Brain pericyte (primary cell): ENCODE measurements around the gene NECTIN1.

Experiments used
- DNase-seq: peaks from one replicate; pipeline ENCODE4 v3.0.0-alpha.2; 2012; ENCODE audit warnings: low read depth, low spot score

Gene NECTIN1, protein sequence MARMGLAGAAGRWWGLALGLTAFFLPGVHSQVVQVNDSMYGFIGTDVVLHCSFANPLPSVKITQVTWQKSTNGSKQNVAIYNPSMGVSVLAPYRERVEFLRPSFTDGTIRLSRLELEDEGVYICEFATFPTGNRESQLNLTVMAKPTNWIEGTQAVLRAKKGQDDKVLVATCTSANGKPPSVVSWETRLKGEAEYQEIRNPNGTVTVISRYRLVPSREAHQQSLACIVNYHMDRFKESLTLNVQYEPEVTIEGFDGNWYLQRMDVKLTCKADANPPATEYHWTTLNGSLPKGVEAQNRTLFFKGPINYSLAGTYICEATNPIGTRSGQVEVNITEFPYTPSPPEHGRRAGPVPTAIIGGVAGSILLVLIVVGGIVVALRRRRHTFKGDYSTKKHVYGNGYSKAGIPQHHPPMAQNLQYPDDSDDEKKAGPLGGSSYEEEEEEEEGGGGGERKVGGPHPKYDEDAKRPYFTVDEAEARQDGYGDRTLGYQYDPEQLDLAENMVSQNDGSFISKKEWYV

DNA sequence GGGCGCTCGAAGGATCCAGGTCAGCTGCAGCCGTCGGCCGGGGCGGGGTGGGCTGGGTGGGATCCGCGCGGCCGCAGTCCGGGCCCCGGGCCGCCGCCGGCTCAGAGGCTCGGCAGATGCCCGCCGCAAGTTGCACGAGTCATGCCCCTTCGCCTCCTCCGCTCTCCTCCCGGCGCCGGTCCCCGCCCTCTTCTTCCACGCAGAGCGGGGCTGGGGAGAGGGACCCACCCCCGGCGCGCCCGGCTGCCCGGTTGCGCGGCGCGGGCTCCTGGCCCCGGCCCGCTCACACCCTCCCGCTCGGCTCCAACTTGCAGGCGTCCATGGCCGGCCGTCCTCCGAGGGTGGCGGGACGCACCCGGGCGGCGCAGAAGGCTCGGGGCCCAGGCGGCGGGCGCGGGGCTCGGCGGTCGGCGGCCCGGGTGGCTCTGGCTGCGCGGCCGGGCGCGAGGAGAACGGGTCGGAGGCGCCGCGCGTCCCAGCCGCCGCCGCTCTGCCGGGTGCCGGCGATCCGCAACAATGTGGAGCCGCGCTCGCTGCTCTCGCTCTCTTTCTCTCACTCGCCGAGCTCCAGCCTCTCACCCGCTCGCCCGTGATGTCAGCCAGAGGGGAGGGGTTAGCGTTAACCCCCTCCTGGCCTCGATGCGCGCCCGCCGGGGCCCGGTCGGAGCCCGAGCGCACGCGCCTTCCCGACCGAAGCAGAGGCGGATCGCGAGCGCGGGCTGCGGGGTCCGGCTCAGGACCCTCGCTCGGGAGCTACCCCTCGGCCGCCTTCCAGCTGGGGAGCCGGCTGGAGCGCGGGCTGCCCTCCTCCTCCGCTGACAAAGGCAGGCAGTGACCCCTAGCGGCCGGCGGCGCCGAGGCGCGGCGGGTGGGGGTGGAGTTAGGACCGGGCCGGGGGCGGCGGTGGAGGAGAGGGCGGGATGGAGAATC lies at the start of gene NECTIN1:
NECTIN1 (minus strand) TSS at position 550 of the 930 bp plus-strand sequence. CDS start 647 bp downstream, outside the sequence.
- DNase-seq = peak; percentile 62

DNA sequence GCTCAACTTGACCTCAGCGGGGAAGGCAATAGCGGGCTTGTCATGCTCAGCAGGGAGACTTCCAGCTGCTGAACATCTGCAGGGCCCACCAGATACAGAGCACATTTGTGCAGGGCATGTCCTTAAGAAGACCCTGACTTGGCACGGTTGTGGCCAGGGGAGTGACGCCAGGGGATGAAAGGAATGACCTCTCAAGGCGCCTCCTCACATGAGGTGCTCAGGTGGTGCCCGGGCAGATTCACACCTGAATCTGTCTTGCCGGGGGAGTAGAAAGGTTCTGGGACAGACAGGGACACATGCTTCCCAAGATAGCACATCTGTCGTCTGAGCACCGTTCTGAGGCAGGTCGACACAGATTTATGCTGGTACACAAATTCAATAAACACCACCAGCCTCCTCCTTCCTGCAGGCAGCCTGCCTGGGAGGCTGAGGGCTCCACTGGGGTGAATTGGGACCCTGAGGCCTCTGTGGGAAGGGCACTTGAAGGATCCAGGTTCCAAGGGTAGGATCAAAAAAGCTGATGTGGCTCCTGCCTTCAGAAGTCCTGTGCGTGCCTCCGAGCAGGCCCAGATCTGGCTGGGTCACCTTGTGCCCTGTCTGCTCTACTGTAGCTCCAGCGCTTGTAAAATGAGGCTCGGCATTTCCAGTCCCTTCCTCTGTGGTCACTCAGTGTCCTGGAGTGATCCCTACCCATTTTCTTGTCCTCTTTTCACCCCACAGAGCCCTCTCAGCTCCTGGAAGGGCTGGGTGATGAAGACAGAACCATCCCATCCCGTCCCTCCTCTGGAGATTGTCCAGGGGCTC lies 49.6 kb upstream of the NECTIN1 start:
- DNase-seq = no peak

DNA sequence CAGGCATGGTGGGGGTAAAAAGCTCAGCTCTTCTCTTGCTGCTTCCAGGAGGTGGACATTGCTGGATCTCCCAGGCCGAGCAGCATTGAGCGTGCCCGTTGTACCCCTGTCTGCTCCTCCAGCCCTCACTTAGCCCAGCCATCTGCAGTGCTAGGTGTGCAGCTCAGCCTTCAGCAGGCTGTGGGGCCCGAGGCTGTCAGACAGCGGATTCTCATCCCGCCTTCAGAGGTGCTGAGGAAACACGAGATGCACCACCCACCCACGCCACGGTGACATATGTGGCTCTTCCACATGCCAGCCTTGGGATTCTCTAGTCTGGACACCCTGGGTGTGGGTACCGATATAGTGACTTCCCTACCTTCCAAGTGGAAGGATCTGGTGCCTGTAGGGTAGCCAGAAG lies 48.9 kb upstream of the NECTIN1 start:
- no peak for DNase-seq

DNA sequence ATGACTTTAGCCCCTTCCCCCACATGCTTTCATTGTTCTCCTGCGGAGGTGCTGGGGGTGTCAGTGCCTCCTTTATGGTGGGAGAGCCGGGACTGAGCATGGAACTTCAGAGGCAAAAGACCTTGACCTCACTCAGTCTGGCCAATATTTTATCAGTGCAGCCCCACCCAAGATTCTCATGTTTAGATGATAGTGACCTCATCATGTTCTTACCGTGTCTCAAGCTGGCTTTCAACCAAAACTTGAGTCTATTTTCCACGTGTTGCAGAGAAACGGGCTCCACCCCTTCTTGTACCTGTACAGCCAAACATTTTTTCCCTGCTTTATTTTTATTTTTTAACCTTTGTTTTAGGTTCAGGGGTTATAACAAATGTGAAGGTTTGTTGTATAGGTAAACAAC lies 47.7 kb upstream of the NECTIN1 start:
- no peak for DNase-seq

DNA sequence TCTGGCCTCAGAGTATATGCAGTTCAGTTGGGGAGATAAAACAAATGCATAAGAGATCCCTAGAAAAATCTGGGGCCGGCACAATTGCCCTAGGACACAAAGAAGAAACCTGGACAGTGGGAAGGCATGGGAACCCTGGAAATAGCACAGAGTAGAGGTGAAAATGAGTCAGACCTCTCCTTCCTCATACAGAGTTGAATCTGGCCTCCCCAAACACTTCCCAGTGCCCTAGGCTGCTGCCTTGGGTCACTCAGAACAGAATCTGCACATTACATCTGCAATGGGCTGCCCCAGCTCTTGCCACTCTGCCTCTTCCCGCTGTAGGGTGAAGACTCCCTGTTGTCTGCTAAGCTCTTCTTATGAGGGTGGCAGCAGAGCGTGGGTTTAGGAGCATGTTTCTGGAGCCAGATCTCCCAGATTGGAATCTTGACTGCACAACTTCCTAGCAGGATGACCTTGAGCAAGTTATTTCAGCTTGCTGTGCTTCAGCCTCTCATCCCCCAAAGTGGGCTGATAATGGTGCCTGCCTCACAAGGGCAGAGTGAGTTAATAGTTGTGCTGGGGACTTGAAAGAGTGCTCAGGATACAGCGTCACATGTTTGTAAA lies 47.1 kb upstream of the NECTIN1 start:
- DNase-seq = no peak

DNA sequence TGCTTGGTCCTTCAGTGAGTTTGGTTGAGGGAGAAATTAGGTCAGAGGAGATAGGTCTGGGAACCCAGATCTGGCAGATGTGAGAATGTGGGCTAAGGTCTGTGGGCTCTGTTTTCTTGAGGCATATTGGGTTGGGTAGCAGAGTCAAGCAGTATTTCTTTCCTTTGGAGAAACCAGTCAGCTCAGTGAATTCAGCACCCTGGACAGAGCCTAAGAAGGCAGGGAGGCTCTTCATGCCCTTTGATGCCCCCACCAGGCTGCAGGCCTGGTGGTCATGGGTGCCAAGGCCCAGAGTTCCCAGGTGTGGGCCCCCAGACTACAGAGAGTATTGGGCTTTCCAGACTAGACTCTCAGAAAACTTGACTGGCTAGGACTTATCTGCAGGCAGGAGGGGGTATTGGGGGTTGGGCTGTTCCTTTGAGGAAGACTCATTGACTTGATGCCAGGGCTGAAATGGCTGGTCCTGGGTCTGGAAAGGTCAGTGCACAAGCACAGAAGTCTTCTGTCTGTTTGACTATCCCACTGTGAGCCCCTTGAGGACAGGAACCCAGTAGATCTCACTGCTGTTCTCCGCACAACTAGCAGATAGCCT lies 45.3 kb upstream of the NECTIN1 start:
- no peak for DNase-seq

DNA sequence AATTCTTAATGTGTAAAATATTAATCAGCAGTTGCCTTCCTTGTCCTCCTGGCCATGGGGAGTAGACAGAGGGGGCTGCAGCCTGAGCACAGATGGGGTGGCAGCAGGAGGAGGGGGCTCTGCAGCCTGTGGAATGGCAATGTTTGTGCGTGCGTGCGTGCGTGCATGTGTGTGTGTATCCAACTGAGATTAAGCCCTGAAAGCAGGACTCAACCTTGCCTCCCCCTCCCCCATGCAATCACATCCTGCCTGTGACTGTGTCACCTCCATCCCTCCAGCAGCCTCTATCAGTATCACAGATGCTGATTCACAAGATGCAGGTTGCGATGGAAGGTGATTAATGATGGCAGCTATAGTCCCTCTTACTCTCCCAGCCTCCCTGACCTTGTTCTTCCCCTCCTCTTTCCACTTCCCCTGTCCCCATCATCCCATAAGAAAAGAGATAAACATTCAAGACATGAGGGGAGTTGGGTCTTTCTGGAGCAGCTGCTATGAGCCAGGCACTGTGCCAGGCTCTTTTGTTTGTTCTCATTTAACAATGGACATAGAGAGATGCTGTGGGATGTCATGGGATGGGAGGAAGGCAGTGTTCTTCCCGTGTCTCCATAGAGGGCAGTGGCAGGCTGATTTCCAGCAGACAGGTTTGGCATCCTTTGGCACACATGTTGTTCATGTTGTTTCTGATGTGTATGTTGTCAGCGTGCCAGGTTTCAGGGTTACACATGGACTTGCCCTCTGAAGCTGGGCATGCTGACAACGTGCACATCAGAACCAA lies 43.8 kb upstream of the NECTIN1 start:
- no peak for DNase-seq

DNA sequence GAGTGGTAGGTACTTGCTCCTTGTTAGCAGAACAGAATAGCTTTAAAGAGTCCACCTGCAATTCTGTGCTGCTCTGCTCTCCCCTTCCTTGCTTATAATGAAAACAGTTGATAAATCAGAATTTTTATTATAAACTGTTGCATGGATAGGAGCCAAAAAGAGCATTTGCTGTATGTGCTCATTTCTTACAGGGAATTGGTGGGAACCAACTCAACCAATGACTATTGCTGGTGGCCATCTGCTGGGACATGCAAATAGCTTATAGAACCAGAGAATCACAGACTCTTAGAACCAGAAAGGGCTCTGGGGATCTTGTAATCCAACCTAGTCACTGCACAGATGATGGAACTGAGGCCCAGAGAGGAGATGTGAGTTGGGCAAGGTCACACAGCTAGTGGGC lies 43.1 kb upstream of the NECTIN1 start:
- DNase-seq = no peak

DNA sequence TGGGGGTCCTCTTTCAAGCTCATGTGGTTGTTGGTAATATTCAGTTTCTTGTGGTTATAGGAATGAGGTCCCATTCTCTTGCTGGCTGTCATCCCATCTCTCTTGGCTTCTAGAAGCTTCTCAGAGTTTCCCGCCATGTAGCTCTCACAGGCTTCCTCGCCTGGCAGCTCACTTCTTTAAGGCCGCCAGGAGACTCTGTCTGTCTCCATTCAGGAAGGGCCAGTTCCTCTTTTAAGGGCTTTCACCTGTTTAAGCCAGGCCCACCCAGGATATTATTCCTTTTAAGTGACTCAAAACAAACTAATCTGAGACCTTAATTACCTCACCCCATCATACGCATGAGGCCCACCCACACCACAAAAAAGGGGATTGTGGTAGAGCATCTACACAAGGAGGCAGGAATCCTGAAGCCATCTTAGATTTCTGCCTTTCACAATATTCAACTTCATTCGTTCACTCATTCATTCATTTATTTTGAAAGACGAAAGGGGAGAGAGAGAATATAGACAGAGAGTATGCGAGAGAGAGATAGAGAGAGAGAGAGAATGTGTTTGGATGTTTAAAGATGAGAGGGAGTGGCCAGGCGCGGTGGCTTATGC lies 42.3 kb upstream of the NECTIN1 start:
- DNase-seq = no peak

DNA sequence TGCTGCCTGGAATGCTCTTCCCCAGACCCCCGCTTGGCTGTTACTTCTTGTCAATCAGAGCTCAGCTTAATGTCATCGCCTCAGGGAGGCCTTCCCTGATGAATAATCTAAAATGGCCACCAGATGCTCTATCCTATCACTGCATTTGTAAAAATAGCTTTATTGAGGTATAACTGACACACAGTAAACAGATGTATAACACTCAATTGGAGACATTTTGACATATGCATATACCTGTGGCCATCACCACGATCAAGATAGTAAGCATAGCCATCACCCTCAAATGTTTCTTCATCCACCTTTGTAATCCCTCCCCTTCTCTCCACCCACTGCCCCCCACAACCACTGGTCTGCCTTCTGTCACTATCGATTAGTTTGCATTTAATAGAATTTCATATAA lies 36.6 kb upstream of the NECTIN1 start:
- no peak for DNase-seq

DNA sequence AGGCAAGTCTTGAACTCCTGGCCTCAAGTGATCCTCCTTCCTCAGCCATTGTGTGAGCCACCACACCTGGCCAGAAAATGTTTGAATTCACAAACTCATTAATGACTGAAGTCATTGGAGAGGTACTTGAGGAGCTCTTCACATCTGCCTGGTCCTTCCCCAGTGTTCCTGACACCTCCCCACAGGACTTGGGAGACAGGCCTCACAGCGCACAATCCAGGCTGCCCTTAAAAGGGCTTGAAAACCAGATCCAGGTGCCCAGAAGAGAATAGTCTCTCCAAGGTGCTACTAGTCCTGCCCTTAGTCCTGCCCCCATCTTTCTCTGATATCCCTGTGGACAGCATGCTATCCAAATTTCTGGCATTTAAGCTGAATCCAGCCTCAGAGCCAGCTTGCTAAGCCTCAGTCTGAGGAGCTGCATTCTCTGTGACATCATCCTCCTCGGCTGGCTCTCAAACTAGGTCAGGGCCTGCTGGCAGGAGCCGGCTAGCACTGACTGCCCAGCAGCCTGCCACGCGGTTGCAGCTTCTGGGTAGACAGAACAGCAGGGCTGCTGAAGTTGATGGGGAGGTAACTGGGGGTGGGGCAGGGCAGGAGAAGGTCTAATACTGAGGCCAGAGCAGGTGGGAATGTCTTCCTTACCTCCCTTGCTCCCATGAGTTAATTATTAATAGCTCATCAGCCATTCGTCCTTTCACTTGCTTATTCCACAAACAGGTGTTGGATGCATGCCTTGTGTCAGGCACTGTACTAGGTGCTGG lies 35.3 kb upstream of the NECTIN1 start:
- DNase-seq = no peak

DNA sequence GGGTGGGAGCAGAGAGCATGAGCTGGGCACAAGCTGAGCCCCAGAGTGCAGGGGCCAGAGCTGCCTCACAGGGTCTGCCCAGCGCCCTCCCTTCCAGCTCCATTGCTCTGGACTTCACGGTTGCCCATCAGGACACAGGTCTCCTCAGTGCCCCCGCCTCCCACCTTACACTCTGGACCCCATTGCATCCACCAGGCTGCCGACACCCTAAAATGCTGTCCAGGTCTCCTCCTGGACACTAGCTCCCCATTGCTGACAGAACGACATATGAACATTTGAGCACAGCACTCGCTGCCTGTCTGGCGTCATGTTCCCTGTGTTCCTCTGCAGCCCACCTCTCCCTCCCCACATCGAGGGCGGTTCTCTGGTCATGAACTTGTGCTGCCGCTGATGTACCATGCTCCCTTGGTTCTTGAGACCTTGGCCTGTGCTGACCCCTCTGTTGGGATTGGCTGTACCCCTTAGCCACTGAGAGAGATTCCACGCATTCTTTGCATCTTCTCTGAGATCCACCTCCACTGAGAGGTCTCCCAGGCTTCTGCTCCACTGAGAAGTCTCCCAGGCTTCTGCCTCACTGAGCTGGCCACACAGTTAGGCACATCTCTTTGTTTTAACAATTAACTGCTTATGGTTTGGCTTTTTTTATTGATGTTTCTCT lies 34.2 kb upstream of the NECTIN1 start:
- DNase-seq = no peak

DNA sequence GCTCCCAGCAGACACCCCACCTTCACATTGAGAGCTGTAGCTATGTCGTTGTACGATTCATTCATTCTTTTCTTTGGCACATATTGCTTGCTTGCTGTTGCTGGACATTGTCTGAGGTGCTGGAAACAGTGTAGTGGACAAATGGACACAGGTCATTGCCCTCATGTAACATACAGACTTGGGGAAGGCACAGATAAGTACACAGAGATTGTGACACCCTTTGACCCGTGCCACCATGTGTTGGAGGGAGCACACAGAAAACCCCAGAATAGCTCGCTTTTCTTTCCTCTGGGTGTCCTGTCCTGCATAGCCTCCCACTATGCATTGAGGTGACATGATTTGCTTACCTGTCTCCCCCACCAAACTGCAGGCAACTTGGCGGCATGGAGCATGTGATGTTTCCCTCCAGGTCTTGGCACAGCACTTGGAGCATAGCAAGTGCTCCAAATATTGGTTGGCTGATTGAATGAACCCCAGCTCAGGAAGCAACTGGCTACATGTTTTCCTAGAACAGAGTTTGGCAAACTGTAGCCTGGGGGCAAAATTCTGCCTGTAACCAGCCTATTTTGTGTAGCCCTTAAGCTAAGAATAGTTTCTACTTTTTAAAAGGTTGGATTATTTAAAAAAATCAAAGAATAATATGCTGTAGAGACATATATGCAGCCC lies 30.9 kb upstream of the NECTIN1 start:
- no peak for DNase-seq

DNA sequence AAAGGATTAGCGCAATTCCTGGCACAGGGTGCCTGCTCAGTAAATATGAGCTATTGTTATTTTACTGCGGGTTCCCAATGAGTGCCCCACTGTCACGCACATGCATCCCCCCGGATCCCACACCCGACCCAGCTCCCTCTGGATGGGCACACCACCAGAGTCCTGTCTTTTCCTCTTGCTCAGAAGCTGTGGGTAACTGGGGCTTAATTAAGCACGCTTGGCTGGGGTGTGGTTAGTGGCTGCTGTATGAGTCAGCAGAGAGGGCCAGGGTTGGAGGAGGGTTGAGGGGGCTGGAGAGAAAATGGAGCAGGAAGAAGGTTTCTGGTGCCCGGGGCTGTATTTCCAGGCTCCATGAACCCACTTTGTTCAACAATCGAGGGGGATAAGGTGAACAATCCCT lies 30.3 kb upstream of the NECTIN1 start:
- DNase-seq = no peak

DNA sequence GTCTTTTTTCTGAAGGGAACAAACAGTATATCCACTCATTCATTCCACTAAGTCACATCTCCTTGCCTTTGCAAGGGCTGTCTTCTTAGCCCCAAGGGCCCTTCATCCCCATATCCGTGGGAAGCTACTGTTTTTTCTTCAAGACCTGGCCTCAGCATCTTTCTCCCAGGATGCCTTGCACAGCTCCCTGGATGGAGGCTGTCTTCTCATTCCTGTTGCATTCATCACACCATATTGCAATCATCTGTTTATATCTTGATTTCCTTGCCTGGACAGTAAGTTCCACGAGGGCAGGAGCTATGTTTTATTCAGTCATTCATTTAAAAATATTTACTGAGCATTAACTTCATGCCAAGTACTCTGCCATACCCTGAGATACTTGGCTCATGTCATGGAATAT lies 29.3 kb upstream of the NECTIN1 start:
- no peak for DNase-seq

DNA sequence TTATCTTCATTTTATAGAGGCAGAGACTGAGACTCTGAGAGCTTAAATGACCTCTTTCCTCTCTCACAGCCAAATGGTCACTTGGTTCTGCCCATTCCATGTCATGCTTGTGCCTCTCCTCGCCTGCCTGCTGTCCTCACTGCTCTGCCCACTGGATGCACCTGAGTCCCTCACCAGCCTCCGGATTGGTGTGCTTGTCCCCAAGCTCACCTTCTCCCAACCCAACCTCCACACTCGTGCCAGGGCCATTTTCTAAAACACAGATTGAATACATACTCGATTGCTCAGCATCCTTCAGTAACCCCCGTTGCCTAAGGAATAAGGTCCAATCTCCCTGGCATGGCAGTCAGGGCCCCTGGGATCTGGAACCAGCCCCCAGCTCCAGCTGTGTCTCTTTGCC lies 28.4 kb upstream of the NECTIN1 start:
- no peak for DNase-seq

DNA sequence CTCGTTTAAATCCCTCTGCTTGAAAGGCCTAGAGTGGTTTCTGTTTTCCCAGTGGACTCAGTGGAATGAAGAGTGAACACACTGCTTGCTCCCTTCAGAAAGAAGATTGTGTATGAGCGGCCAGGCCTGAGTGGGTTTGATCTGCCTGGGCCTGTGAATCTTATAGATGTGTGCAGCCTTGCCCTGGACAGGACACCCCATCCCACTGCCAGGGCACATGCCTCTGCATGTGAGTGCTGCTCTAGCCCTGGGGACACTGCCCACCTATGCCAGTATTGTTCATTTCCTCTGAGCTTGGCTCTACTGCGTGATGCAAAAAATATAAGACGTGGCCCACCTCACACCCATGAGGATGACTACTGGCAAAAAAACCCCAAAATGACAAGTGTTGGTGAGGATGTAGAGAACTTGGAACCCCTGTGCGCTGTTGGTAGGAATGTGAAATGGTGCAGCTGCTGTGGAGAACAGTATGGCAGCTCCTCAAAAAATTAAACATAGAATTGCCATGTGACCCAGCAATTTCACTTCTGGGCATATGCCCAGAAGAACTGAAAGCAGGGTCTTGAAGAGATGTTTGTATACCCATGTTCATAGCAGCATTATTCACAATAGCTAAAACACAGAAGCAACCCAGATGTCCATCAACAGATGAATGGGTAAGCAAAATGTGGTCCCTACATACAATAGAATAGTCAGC lies 27.3 kb upstream of the NECTIN1 start:
- no peak for DNase-seq
